AG08396 (cell line): Measurements from ENCODE around the gene MYBPC3.
"Not testable (repeated sequence)": the region's sequence is repeated elsewhere in the genome, so short reads cannot be mapped to it uniquely, and the experiment has no call there.

Source experiments
- DNase-seq: peaks from one replicate; pipeline ENCODE4 v3.0.0; 2012; ENCODE audit warnings: low spot score, mixed read lengths

MYBPC3 gene

GRCh38 chr11:47338396-47339241 lies 13.9 kb downstream of the MYBPC3 start:
- DNase-seq: no peak

- no peak for DNase-seq
Observed at GRCh38 chr11:47337229-47337924, 15.1 kb downstream of the MYBPC3 start.

- DNase-seq: no peak
Observed at GRCh38 chr11:47336595-47336994, 15.9 kb downstream of the MYBPC3 start.

- no peak for DNase-seq
Observed at GRCh38 chr11:47335733-47336132, 16.8 kb downstream of the MYBPC3 start.

- DNase-seq: not testable (repeated sequence)
Observed at GRCh38 chr11:47334699-47335411, 17.6 kb downstream of the MYBPC3 start.

- DNase-seq: no peak
Observed at GRCh38 chr11:47333886-47334443, 18.5 kb downstream of the MYBPC3 start.

GRCh38 chr11:47333526-47333845 lies 19.0 kb downstream of the MYBPC3 start:
- no peak for DNase-seq

- DNase-seq: no peak
Observed at GRCh38 chr11:47332791-47333525, 19.5 kb downstream of the MYBPC3 start.

- DNase-seq: no peak
Observed at GRCh38 chr11:47332303-47332711, 20.2 kb downstream of the MYBPC3 start.

GRCh38 chr11:47331454-47332302 lies 20.8 kb downstream of the MYBPC3 start:
- no peak for DNase-seq

- DNase-seq: no peak
Observed at GRCh38 chr11:47329987-47330931, 22.2 kb downstream of the MYBPC3 start.

- DNase-seq: no peak
Observed at GRCh38 chr11:47329431-47329986, 23.0 kb downstream of the MYBPC3 start.

GRCh38 chr11:47328449-47329390 lies 23.8 kb downstream of the MYBPC3 start:
- DNase-seq: no peak

- no peak for DNase-seq
Observed at GRCh38 chr11:47327949-47328348, 24.6 kb downstream of the MYBPC3 start.

- no peak for DNase-seq
Observed at GRCh38 chr11:47327025-47327424, 25.5 kb downstream of the MYBPC3 start.

- no peak for DNase-seq
Observed at GRCh38 chr11:47326198-47326597, 26.3 kb downstream of the MYBPC3 start.

GRCh38 chr11:47325271-47326041 lies 27.0 kb downstream of the MYBPC3 start:
- DNase-seq: no peak
